ENCODE data around the gene LEPROT.

GRCh38 chr1:65412256-65412983 lies 8.0 kb upstream of the LEPROT start:
- TF ChIP-seq CTCF (conservative IDR thresholded peaks at IDR 0.05; ENCODE audit: low read depth, low read length) (no peak), EZH2 (IDR thresholded peaks at IDR 0.05; ENCODE audit: low read length, unreplicated experiment) (no peak)

All from PC-3 (cell line).